GM23338 (cell line): ENCODE results near the gene MYO15B. TPM values are rescaled to one million over a fixed set of nuclear protein-coding genes. Genes with fewer than 3 reads are reported as not detected.

ENCODE experiments used
- ATAC-seq: fragments of 200-7000 bp; cut with Tn5 transposase; 3 replicates; pipeline ENCODE4 v1.9.1; 2020
- DNase-seq: peaks from one replicate; pipeline ENCODE4 v3.0.0-alpha.2; 2015; ENCODE audit warnings: low spot score
- H2AFZ ChIP-seq: fragments of 200-600 bp; sonication (generic); 2 replicates; pipeline ENCODE4 v1.8.0; 2016; ENCODE audit warnings: antibody characterized with exemption, mild to moderate bottlenecking, moderate library complexity
- H3F3A ChIP-seq: fragments of 200-600 bp; sonication (generic); replicated peaks from 2 replicates; pipeline ENCODE4 v1.8.0; 2017; ENCODE audit warnings: antibody characterized with exemption, mixed run types, low read depth
- H3K27ac ChIP-seq: fragments of 200-600 bp; sonication (generic); 2 replicates; pipeline ENCODE4 v1.6.1; 2016; ENCODE audit warnings: low read depth
- H3K27me3 ChIP-seq: fragments of 200-600 bp; sonication (generic); 2 replicates; pipeline ENCODE4 v1.8.0; 2016; ENCODE audit warnings: mild to moderate bottlenecking, mixed run types, moderate library complexity; ENCODE audit not compliant: insufficient read depth
- H3K36me3 ChIP-seq: fragments of 200-600 bp; sonication (generic); 2 replicates; pipeline ENCODE4 v1.8.0; 2016; ENCODE audit warnings: mild to moderate bottlenecking; ENCODE audit not compliant: insufficient read depth
- H3K4me1 ChIP-seq: fragments of 200-600 bp; sonication (generic); 2 replicates; pipeline ENCODE4 v1.8.0; 2016; ENCODE audit warnings: mild to moderate bottlenecking, moderate library complexity; ENCODE audit not compliant: insufficient read depth
- H3K4me2 ChIP-seq: fragments of 200-600 bp; sonication (generic); 2 replicates; pipeline ENCODE4 v1.7.1; 2017; ENCODE audit warnings: mixed run types
- H3K4me3 ChIP-seq: fragments of 200-600 bp; sonication (generic); 2 replicates; pipeline ENCODE4 v1.6.1; 2016; ENCODE audit warnings: mixed run types
- H3K79me2 ChIP-seq: fragments of 200-600 bp; sonication (generic); replicated peaks from 2 replicates; pipeline ENCODE4 v1.8.0; 2017; ENCODE audit warnings: mild to moderate bottlenecking; ENCODE audit not compliant: insufficient read depth
- H3K9me2 ChIP-seq: fragments of 200-600 bp; sonication (generic); 2 replicates; pipeline ENCODE4 v1.8.0; 2017; ENCODE audit not compliant: insufficient read depth
- H4K20me1 ChIP-seq: fragments of 200-600 bp; sonication (generic); replicated peaks from 2 replicates; pipeline ENCODE4 v1.8.0; 2017; ENCODE audit warnings: mild to moderate bottlenecking; ENCODE audit not compliant: insufficient read depth
- H3K27ac Mint-ChIP-seq: 2 replicates; pipeline ENCODE4 v1.8.0; 2020; ENCODE audit warnings: inconsistent platforms, mild to moderate bottlenecking, moderate library complexity, mixed read lengths
- H3K27me3 Mint-ChIP-seq: 3 replicates; pipeline ENCODE4 v1.8.0; 2022; ENCODE audit warnings: low read depth, mild to moderate bottlenecking, moderate library complexity, mixed read lengths, inconsistent platforms; ENCODE audit not compliant: insufficient read depth, poor library complexity
- H3K36me3 Mint-ChIP-seq: 3 replicates; pipeline ENCODE4 v1.8.0; 2021; ENCODE audit warnings: low read depth, mild to moderate bottlenecking, inconsistent platforms, moderate library complexity, mixed read lengths
- H3K4me1 Mint-ChIP-seq: 3 replicates; pipeline ENCODE4 v1.8.0; 2020; ENCODE audit warnings: mild to moderate bottlenecking, inconsistent platforms, mixed read lengths
- H3K4me3 Mint-ChIP-seq: 3 replicates; pipeline ENCODE4 v1.8.0; 2021; ENCODE audit warnings: moderate library complexity, mild to moderate bottlenecking, inconsistent platforms, mixed read lengths
- H3K9me3 Mint-ChIP-seq: 3 replicates; pipeline ENCODE4 v1.8.0; 2020; ENCODE audit warnings: moderate library complexity, mild to moderate bottlenecking, inconsistent platforms, mixed read lengths
- CREB1 ChIP-seq: fragments of 250-450 bp; sonication (Bioruptor Pico); IDR thresholded peaks from 2 replicates; pipeline ENCODE4 v1.5.0; 2020; ENCODE audit warnings: low read depth, mild to moderate bottlenecking, moderate library complexity
- EZH2 ChIP-seq: fragments of 200-600 bp; sonication (generic); IDR thresholded peaks from one replicate; pipeline ENCODE4 v1.8.0; 2017; ENCODE audit warnings: antibody characterized with exemption, mild to moderate bottlenecking, low read depth; ENCODE audit not compliant: unreplicated experiment
- EZH2phosphoT487 ChIP-seq: fragments of 200-600 bp; sonication (generic); IDR thresholded peaks from one replicate; pipeline ENCODE4 v1.8.1; 2018; ENCODE audit warnings: antibody characterized with exemption; ENCODE audit not compliant: unreplicated experiment
- NANOG ChIP-seq: IDR thresholded peaks from 2 replicates; pipeline ENCODE4 v1.6.1; 2016; ENCODE audit warnings: antibody characterized with exemption, borderline replicate concordance
- POLR2AphosphoS5 ChIP-seq: IDR thresholded peaks from 2 replicates; pipeline ENCODE4 v1.6.1; 2016; ENCODE audit warnings: antibody characterized with exemption, low read depth
- STAT1 ChIP-seq: IDR thresholded peaks from one replicate; pipeline ENCODE4 v1.6.1; 2016; ENCODE audit warnings: antibody characterized with exemption; ENCODE audit not compliant: unreplicated experiment
- ZNF114 ChIP-seq: fragments of 250-450 bp; sonication (Bioruptor Pico); IDR thresholded peaks from 2 replicates; pipeline ENCODE4 v1.5.0; 2020; ENCODE audit warnings: mild to moderate bottlenecking, moderate library complexity
- ZNF331 ChIP-seq: fragments of 250-450 bp; sonication (Bioruptor Pico); IDR thresholded peaks from 2 replicates; pipeline ENCODE4 v1.5.0; 2020; ENCODE audit warnings: low read depth, mild to moderate bottlenecking, moderate library complexity
- polyA plus RNA-seq: library from polyadenylated mRNA; unstranded; fragments of >200 nt; fragmentation: Nextera tagmentation; extraction: Ambion mirVana; gene quantifications from 2 replicates; pipeline ENCODE4 v1.2.1, GENCODE V29; 2016
- total RNA-seq: library from RNA; depleted of rRNA; stranded (reverse); fragments of >200 nt; shearing (Covaris generic); gene quantifications from 2 replicates; pipeline ENCODE4 v1.2.3, GENCODE V29; 2014
- TF ChIP-seq, protein P1 (sequence below): IDR thresholded peaks from 2 replicates; pipeline ENCODE4 v1.6.1; 2016; ENCODE audit warnings: antibody characterized with exemption
- TF ChIP-seq, protein P2 (sequence below): fragments of 250-450 bp; sonication (Bioruptor Pico); IDR thresholded peaks from 2 replicates; pipeline ENCODE4 v1.5.0; 2020; ENCODE audit warnings: mild to moderate bottlenecking, moderate library complexity
- TF ChIP-seq, protein P3 (sequence below): IDR thresholded peaks from one replicate; pipeline ENCODE4 v1.6.1; 2018; ENCODE audit warnings: antibody characterized with exemption; ENCODE audit not compliant: unreplicated experiment

Gene MYO15B
- total and polyA plus RNA-seq, 2 experiments from 2014 or later = 6.6 to 12.4 TPM

DNA sequence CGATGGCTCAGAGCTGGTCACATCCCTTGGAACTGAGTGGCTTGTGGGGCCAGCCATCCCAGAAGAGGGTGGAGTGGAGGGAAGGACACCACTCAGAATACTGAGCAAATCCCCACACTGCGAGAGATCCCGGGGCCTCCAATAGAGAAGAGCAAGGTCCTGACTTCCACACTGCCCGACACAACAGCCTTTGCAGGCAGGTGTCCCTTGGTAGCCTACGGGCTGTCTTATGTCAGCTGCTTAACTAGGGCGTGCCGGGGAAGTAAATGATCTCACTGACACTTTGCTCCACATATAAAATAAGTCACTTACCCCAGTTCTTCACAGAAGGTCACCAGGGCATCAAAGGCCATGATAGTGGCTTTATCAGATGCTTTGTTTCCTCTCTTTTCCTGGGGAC lies 63.3 kb downstream of the MYO15B start:
- H3K4me2 ChIP-seq = no peak overlapping the region
- TF ChIP-seq, protein P1, sequence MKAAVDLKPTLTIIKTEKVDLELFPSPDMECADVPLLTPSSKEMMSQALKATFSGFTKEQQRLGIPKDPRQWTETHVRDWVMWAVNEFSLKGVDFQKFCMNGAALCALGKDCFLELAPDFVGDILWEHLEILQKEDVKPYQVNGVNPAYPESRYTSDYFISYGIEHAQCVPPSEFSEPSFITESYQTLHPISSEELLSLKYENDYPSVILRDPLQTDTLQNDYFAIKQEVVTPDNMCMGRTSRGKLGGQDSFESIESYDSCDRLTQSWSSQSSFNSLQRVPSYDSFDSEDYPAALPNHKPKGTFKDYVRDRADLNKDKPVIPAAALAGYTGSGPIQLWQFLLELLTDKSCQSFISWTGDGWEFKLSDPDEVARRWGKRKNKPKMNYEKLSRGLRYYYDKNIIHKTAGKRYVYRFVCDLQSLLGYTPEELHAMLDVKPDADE = no peak
- no peak for TF ChIP-seq STAT1
- TF ChIP-seq ZNF331 (CRISPR knock-in tag) = no peak
- no peak for TF ChIP-seq NANOG
- TF ChIP-seq, protein P2, sequence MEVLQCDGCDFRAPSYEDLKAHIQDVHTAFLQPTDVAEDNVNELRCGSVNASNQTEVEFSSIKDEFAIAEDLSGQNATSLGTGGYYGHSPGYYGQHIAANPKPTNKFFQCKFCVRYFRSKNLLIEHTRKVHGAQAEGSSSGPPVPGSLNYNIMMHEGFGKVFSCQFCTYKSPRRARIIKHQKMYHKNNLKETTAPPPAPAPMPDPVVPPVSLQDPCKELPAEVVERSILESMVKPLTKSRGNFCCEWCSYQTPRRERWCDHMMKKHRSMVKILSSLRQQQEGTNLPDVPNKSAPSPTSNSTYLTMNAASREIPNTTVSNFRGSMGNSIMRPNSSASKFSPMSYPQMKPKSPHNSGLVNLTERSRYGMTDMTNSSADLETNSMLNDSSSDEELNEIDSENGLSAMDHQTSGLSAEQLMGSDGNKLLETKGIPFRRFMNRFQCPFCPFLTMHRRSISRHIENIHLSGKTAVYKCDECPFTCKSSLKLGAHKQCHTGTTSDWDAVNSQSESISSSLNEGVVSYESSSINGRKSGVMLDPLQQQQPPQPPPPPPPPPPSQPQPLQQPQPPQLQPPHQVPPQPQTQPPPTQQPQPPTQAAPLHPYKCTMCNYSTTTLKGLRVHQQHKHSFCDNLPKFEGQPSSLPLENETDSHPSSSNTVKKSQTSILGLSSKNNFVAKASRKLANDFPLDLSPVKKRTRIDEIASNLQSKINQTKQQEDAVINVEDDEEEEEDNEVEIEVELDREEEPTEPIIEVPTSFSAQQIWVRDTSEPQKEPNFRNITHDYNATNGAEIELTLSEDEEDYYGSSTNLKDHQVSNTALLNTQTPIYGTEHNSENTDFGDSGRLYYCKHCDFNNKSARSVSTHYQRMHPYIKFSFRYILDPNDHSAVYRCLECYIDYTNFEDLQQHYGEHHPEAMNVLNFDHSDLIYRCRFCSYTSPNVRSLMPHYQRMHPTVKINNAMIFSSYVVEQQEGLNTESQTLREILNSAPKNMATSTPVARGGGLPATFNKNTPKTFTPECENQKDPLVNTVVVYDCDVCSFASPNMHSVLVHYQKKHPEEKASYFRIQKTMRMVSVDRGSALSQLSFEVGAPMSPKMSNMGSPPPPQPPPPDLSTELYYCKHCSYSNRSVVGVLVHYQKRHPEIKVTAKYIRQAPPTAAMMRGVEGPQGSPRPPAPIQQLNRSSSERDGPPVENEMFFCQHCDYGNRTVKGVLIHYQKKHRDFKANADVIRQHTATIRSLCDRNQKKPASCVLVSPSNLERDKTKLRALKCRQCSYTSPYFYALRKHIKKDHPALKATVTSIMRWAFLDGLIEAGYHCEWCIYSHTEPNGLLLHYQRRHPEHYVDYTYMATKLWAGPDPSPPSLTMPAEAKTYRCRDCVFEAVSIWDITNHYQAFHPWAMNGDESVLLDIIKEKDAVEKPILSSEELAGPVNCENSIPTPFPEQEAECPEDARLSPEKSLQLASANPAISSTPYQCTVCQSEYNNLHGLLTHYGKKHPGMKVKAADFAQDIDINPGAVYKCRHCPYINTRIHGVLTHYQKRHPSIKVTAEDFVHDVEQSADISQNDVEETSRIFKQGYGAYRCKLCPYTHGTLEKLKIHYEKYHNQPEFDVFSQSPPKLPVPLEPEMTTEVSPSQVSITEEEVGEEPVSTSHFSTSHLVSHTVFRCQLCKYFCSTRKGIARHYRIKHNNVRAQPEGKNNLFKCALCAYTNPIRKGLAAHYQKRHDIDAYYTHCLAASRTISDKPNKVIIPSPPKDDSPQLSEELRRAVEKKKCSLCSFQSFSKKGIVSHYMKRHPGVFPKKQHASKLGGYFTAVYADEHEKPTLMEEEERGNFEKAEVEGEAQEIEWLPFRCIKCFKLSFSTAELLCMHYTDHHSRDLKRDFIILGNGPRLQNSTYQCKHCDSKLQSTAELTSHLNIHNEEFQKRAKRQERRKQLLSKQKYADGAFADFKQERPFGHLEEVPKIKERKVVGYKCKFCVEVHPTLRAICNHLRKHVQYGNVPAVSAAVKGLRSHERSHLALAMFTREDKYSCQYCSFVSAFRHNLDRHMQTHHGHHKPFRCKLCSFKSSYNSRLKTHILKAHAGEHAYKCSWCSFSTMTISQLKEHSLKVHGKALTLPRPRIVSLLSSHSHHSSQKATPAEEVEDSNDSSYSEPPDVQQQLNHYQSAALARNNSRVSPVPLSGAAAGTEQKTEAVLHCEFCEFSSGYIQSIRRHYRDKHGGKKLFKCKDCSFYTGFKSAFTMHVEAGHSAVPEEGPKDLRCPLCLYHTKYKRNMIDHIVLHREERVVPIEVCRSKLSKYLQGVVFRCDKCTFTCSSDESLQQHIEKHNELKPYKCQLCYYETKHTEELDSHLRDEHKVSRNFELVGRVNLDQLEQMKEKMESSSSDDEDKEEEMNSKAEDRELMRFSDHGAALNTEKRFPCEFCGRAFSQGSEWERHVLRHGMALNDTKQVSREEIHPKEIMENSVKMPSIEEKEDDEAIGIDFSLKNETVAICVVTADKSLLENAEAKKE (CRISPR knock-in tag) = no peak
- TF ChIP-seq POLR2AphosphoS5 = no peak
- TF ChIP-seq ZNF114 = no peak
- TF ChIP-seq CREB1 (CRISPR knock-in tag) = no peak
- TF ChIP-seq EZH2phosphoT487 = no peak
- TF ChIP-seq, protein P3, sequence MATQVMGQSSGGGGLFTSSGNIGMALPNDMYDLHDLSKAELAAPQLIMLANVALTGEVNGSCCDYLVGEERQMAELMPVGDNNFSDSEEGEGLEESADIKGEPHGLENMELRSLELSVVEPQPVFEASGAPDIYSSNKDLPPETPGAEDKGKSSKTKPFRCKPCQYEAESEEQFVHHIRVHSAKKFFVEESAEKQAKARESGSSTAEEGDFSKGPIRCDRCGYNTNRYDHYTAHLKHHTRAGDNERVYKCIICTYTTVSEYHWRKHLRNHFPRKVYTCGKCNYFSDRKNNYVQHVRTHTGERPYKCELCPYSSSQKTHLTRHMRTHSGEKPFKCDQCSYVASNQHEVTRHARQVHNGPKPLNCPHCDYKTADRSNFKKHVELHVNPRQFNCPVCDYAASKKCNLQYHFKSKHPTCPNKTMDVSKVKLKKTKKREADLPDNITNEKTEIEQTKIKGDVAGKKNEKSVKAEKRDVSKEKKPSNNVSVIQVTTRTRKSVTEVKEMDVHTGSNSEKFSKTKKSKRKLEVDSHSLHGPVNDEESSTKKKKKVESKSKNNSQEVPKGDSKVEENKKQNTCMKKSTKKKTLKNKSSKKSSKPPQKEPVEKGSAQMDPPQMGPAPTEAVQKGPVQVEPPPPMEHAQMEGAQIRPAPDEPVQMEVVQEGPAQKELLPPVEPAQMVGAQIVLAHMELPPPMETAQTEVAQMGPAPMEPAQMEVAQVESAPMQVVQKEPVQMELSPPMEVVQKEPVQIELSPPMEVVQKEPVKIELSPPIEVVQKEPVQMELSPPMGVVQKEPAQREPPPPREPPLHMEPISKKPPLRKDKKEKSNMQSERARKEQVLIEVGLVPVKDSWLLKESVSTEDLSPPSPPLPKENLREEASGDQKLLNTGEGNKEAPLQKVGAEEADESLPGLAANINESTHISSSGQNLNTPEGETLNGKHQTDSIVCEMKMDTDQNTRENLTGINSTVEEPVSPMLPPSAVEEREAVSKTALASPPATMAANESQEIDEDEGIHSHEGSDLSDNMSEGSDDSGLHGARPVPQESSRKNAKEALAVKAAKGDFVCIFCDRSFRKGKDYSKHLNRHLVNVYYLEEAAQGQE = no peak
- no peak for TF ChIP-seq EZH2
- Mint-ChIP-seq H3K27me3 (no peaks in the 10 kb centered on the region), H3K4me1 (no peaks in the 10 kb centered on the region; the same call in 2 of the 3 replicates), H3K4me3 (no peak overlapping the region), H3K36me3 (peaks cover 36% of the 10 kb centered on the region), H3K9me3 (no peaks in the 10 kb centered on the region), H3K27ac (no peak overlapping the region)
- ATAC-seq (no peak), DNase-seq (no peak)
- no peaks in the 10 kb centered on the region for H3K9me2 ChIP-seq
- H3F3A ChIP-seq = 0 out of 2 replicates have a peak, but pooled peaks cover 3% of the 10 kb centered on the region
- no peak overlapping the region for H3K4me3 ChIP-seq
- no peaks in the 10 kb centered on the region for H4K20me1 ChIP-seq
- no peak overlapping the region for H2AFZ ChIP-seq
- H3K27ac ChIP-seq = no peak overlapping the region
- H3K27me3 ChIP-seq = no peaks in the 10 kb centered on the region
- no peaks in the 10 kb centered on the region; the same call in 1 of the 2 replicates for H3K36me3 ChIP-seq
- H3K4me1 ChIP-seq = no peaks in the 10 kb centered on the region; the same call in 1 of the 2 replicates
- H3K79me2 ChIP-seq = no peaks in the 10 kb centered on the region
